ENCODE data around the gene SIPA1L3.
"Not testable (repeated sequence)": the region's sequence is repeated elsewhere in the genome, so short reads cannot be mapped to it uniquely, and the experiment has no call there.

Gene SIPA1L3

DNA sequence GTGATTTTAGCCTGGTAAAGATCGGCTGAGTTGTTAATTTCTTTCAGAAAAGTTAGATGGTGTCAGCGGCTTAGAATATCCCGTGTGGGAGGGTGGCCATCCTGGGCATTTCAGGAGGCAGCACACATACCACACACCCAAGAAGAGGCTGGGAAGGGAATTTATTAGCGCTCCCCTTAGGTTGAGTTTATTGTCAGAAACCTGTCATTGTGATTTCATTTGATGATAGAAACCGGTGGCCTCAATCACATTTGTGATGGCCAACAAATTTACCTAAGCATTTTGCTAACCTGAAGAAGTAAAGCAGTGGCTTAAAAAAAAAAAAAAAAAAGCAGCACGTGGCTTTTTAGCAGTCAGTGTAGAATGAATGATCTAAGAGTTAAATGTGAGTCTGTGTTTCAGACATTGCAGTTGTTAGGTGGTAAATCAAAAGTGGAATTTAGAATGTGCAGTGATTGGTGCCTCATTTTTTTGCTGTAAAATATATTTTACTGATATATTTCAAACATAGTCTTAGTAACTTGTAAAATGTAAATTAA lies 2.7 kb downstream of the SIPA1L3 start:
- H3K27ac ChIP-seq, result no peak overlapping the region
- TF ChIP-seq ZFX (IDR thresholded peaks at IDR 0.05), result no peak

DNA sequence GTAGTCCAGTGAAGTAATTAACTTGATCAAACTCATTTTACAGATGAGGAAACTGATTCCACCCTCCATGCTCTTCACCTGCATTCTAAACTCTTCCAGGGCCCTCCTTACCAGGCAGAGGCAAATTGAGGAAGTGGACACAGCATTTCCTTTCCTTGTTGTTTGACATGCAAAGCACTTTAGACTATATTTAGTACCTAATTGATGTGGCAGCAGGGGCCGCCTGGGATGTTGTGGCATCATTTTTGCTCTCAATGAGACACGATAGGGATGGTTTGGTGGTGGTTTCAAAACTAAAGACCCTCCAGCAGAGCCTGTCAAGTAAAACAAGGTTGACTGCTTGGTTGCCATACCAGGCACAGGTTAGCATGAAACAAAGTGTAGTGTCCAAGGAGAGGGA lies 7.9 kb downstream of the SIPA1L3 start:
- no peak overlapping the region for H3K27ac ChIP-seq
- TF ChIP-seq CTCF (conservative IDR thresholded peaks at IDR 0.05) (no peak), ZFX (IDR thresholded peaks at IDR 0.05) (no peak)

GRCh38 chr19:37920591-37921450 lies 13.8 kb downstream of the SIPA1L3 start:
- TF ChIP-seq CTCF (conservative IDR thresholded peaks at IDR 0.05) (no peak), ZFX (IDR thresholded peaks at IDR 0.05) (no peak)
- H3K27ac ChIP-seq, result no peak overlapping the region

DNA sequence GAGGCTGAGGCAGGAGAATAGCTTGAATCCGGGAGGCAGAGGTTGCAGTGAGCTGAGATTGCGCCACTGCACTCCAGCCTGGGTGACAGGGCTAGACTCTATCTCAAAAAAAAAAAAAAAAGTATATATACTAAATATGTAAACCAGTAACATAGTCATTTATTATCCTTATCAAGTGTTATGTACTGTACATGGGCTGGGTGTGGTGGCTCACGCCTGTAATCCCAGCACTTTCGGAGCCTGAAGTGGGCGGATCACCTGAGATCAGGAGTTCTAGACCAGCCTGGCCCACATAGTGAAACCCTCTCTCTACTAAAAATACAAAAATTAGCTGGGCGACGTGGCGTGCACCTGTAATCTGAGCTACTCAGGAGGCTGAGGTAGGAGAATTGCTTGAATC lies 17.6 kb downstream of the SIPA1L3 start:
- H3K27ac ChIP-seq, result not testable (repeated sequence)

GRCh38 chr19:37925212-37925611 lies 18.2 kb downstream of the SIPA1L3 start:
- TF ChIP-seq CTCF (conservative IDR thresholded peaks at IDR 0.05), result no peak
- no peak overlapping the region for H3K27ac ChIP-seq

- no peak overlapping the region for H3K27ac ChIP-seq
- TF ChIP-seq ZFX (IDR thresholded peaks at IDR 0.05), result no peak
- no peak for TF ChIP-seq CTCF (conservative IDR thresholded peaks at IDR 0.05)
Measured at GRCh38 chr19:37926255-37926654, 19.2 kb downstream of the SIPA1L3 start.

DNA sequence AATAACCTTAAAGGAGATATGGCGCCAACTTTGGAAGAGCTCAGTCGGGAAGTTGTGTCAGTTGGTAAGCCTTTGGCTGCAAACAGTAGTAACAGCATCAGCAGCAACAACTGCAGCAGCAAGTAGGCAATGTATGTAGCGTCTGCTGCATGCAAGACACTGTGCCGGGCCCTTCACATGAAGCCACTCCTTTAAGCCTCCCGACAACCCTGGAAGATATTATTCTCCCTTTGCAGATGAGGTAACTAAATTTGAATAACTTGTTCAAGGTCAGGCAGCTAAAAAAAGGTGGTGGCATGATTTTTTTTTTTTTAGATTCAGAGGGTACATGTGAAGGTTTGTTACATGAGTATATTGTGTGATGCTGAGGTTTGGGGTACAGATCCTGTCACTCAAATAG lies 19.7 kb downstream of the SIPA1L3 start:
- TF ChIP-seq CTCF (conservative IDR thresholded peaks at IDR 0.05) (no peak), ZFX (IDR thresholded peaks at IDR 0.05) (no peak)
- H3K27ac ChIP-seq, result no peak overlapping the region

DNA sequence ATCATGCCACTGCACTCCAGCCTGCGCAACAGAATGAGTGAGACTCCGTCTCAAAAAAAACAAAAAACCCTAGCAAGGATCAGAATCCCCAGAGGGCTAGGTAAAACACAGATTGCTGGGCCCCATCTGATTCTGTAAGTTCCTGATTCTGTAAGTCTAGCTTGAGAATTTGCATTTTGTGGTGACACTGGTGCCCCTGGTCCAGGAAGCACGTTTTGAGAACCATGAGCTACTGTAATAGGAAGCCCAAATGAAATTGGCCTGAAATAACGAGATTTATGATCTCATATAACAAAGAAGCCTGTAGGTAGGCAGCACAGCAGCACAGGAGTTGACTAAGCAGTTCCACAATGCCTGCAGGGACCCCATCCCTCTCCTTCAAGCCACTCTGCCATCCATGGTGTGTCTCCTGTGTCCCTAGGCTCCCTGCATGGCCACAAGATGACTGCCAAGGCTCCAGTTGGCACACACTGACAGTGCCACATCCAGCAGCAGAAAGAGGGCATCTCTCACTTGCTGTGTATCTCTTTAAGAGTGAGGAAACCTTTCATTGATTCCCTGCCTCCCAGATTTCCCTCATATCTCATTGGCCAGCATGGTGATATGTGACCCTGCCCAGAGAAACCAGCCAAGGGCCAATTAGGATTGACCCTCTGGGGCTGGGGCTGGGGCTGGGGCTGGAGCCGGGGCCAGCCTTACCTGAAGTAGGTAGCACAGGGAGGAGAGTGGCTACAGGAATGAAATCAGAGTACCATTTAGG lies 21.7 kb downstream of the SIPA1L3 start:
- TF ChIP-seq ZFX (IDR thresholded peaks at IDR 0.05) (no peak), CTCF (conservative IDR thresholded peaks at IDR 0.05) (no peak)
- no peak overlapping the region for H3K27ac ChIP-seq

Measured in C4-2B (cell line).